HFF-Myc (cell line): ENCODE measurements around the gene RYR1.

Source experiments
- DNase-seq: peaks from one replicate; pipeline ENCODE4 v3.0.0-alpha.2; 2011; ENCODE audit warnings: low read depth; ENCODE audit errors: extremely low read depth
- H3K4me3 ChIP-seq: replicated peaks from 2 replicates; pipeline ENCODE4 v1.5.1; 2011; ENCODE audit warnings: low read depth, mild to moderate bottlenecking, control low read depth, low read length
- TF ChIP-seq, protein P1 (sequence below): IDR thresholded peaks from 2 replicates; pipeline ENCODE4 v1.5.1; 2012; ENCODE audit warnings: mild to moderate bottlenecking, low read depth, low read length, control low read depth; ENCODE audit errors: missing control alignments

RYR1 gene

DNA sequence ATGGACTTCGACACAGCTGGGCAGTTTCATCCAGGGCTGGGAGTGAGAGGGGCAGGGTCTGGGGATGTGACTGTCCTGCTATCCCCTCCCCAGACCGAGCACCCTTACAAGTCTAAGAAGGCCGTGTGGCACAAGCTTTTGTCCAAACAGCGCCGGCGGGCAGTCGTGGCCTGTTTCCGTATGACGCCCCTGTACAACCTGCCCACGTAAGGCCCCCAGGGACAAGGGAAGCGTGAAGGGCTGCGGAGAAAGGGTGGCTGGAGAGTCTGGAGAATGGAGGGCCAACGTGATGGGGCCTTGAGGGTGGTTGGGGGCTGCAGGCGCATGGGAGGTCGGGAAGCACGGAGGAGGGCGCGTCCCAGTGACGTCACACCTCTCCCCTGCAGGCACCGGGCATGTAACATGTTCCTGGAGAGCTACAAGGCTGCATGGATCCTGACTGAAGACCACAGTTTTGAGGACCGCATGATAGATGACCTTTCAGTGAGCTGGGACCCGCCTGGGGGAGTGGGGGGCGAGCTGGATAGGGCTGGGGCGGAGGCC is 94.8 kb downstream of the RYR1 start:
- H3K4me3 ChIP-seq = no peak overlapping the region
- DNase-seq = no peak
- TF ChIP-seq, protein P1, sequence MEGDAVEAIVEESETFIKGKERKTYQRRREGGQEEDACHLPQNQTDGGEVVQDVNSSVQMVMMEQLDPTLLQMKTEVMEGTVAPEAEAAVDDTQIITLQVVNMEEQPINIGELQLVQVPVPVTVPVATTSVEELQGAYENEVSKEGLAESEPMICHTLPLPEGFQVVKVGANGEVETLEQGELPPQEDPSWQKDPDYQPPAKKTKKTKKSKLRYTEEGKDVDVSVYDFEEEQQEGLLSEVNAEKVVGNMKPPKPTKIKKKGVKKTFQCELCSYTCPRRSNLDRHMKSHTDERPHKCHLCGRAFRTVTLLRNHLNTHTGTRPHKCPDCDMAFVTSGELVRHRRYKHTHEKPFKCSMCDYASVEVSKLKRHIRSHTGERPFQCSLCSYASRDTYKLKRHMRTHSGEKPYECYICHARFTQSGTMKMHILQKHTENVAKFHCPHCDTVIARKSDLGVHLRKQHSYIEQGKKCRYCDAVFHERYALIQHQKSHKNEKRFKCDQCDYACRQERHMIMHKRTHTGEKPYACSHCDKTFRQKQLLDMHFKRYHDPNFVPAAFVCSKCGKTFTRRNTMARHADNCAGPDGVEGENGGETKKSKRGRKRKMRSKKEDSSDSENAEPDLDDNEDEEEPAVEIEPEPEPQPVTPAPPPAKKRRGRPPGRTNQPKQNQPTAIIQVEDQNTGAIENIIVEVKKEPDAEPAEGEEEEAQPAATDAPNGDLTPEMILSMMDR = no peak

DNA sequence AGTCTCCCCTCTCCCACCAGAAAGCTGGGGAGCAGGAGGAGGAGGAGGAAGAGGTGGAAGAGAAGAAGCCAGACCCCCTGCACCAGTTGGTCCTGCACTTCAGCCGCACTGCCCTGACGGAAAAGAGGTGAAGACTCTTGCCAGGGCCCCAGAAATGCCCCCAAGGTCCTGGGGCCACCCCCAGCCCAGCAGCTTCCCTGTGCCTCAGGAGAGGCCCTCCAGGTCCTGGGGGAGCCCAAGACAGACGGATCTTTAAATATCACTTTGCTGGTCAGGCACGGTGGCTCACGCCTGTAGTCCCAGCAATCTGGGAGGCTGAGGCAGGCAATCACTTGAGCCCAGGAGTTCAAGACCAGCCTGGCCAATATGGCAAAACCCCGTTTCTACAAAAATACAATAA is 95.4 kb downstream of the RYR1 start:
- TF ChIP-seq, protein P1 = no peak
- no peak overlapping the region for H3K4me3 ChIP-seq
- no peak for DNase-seq

DNA sequence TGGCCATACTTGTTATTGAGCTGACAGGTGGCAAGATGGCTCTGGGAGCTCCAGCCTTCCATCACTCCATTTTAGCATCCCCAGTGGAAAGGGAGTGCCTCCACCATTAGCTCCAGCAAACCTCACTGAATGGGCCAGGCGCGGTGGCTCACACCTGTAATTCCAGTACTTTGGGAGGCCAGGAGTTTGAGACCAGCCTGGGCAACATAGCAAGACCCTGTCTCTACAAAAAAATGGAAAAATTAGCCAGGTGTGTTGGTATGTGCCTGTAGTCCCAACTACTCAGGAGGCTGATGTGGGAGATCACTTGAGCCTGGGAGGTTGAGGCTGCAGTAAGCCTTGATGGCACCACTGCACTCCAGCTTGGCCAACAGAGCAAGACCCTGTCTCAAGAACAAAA is 98.0 kb downstream of the RYR1 start:
- no peak for DNase-seq
- no peak overlapping the region for H3K4me3 ChIP-seq
- TF ChIP-seq, protein P1 = no peak

DNA sequence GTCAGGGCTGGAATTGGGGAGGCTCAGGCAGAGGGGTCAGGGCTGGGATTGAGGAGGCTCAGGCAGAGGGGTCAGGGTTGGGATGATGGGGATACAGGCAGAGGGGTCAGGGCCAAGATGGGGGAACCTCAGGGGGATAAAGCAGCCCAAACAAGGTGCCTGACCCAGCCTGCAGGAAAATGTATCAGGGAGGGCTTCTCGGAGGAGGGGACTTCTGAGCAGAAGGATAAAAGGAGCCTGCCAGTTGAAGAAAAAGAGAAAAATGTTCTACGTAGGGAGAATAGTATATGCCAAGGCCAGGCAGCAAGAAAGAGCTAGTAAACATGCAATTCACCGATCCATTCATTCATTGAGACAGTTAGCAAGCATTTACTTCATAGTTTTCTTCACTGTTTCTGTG is 99.4 kb downstream of the RYR1 start:
- TF ChIP-seq, protein P1 = no peak
- no peak for DNase-seq
- no peak overlapping the region for H3K4me3 ChIP-seq

DNA sequence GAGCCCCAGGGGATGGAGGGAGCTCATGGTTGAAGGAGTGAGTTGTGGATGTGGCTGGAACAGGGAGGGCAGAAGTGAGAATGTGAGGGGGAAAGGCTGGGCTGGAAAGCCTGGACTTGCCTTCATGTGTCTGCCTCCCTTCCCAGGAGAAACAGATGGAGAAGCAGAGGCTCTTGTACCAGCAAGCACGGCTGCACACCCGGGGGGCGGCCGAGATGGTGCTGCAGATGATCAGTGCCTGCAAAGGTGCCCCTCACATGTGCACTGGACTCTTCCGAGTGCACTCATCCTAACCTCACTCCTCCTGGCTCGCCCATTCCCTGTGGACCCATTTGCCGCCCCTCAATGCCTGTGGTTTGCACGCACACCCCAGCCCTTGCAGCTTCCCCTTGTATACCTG is 101.1 kb downstream of the RYR1 start:
- H3K4me3 ChIP-seq = no peak overlapping the region
- TF ChIP-seq, protein P1 = no peak
- DNase-seq = no peak

DNA sequence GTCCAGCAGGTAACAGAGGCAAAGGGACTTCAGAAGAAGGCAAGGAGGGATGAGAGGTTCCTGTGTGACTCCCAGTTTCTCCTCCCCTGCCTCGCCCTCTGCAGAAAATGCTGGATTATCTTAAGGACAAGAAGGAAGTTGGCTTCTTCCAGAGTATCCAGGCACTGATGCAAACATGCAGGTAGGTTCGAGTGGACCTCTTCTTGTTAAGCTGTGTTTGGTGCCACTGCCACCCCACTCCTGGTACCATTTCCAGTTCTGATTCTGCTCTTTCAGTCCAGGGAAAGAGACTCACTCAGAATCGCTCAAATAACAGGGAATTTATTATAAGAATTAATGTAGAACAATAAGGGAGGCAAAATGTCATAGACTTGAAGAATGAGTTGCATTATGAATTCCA is 101.7 kb downstream of the RYR1 start:
- no peak for DNase-seq
- H3K4me3 ChIP-seq = no peak overlapping the region
- TF ChIP-seq, protein P1 = no peak
